NCI-H146 treated with DMSO at 0.1 percent for 48 hours (cell line): Measurements from ENCODE around the gene EN2.

Experiments used
- DNase-seq: peaks from one replicate; lab custom pipeline; 2025; ENCODE audit not compliant: unreplicated experiment; lab: John Stamatoyannopoulos, UW

The EN2 gene

GRCh38 chr7:155450558-155450969, 7.4 kb upstream of the EN2 start:
- no peak for DNase-seq

DNA sequence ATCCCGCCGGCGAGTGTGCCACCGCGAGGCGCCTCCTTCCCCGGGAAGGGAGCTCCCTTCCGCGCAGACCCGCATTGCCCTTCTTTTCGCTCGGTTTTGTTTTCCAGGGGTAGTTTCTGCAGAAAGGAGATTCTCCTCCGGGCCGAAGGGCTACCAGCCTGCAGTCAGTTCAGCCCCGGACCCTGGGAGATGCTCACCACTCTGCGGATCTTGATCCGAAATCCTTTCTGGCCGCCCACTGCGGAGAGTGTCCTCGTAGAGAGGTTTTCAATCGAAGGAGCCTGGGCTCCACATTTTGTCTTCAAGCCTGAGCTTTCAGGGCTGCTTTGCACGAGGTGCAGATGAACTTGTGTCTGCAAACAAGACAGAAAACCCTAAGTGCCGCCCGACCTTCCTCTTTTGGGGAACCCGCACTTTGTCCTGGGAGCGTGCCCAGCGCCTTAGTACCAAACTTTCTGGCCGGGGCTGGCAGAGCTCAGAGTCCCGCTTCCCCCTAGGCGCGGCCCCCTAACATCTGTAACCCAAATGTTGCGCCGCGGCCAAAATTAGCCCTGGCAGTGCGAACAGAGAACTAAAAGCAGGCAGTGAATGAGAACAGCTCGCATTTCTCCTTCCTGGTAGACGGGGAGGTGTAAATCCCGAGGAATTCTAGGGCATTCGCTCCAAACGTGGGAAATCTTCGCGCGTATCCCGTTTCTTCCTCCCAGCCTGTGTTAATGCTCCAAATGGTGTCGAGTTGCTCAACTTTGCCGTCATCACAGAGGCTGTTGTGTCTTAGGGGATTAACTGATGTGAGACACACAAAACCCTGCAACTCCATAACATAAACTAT, 6.7 kb upstream of the EN2 start:
- no peak for DNase-seq

DNA sequence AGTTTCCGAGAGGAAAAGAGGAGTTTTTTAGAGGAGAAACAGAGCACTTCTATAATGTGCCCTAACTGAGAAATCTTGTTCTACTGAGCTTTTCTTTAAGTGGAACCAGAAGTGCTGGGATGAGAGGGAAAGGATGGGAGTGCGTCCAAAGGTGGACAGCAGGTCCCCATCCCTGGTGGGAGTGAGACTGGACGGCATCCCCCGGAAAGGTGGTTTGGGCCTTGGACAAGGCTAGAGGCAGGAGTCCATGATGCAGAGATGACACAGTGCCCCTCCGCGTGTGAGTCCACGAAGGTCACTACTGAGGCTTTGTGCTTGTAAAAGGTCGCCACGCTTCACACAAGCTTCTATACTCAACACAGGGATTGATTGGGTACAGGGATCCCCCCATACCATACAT, 6.1 kb upstream of the EN2 start:
- no peak for DNase-seq

- DNase-seq, result no peak
These were observed 5.2 kb upstream of the EN2 start for GRCh38 chr7:155452505-155453295.

GRCh38 chr7:155453296-155454182, 4.4 kb upstream of the EN2 start:
- DNase-seq, result no peak

- DNase-seq, result no peak
These were observed 3.5 kb upstream of the EN2 start for GRCh38 chr7:155454183-155455112.

- DNase-seq, result no peak
These were observed 2.7 kb upstream of the EN2 start for GRCh38 chr7:155455132-155455693.

DNA sequence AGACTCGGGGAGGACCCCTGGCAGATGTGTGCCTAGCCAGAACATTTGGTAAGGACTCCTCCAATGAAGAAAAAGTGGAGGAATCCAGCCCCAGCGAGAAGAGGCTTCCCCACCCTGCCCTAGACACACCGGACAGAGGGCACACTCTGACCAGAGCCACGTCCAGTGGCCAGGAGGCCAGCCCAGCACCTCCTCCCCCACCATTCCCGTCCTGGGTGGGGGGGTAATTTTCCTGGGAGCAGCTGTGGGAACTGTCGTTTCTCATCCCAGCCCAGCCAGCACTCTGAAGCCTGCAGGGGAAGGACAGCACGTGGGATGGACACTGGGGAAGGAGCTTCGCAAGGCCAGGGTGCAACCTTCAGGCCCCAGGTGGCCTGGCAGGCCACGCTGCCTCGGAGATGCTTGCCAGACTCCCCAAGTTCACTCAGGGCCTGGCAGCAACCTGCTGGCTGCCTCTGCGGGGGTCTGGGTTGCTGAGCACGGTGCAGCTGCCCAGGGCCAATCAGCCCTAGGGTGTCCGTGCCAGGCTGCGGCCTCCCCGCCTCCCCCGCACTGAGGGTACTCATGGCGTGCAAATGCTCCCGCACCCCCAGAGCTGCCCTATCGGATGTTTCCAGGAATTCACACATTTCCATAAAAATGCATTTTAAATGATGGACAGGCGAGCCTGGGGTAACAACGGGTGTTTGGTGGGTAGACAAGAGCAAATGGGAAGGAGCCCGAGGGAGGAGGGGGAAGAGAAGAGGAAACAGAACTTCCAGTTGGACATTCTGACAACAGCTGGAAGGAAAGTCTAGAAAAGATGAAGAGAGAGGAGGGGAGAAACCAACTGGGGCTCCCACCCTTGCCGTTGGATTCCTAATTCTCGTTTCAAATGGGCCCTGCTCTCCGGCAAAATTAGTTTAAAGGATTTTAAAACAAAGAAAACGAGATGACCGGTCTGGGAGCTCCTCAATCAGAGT, 1.9 kb upstream of the EN2 start:
- DNase-seq, result no peak

- no peak for DNase-seq
These were observed 988 bp upstream of the EN2 start for GRCh38 chr7:155456738-155457543.

DNA sequence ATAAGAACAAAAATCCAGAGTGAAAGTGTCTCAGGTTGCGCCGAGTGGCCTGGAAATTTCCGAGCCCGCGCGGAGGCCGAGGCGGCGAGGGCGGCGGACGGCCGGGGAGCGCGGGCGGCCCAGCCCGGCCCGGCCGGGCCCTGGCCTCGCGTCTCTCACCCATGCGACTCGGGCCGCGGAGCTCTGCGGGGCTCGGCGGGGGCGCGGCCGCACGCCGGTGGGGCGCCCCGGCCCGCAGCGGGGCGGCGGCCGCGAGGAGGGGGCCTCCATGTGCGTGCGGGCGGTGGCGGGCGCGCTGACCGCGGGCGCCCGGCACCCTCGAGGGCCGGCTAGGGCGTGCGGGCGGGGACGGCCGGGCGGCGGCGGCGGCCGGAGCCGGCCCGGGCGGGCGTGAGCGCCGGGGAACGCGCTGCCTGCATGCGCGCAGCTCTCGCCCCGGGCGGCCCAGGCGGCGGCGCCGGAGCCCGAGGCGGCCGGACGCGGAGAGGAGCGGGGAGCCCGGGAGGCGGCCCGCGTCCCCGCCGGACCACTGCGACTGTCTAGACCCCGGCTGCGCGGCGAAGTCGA, 302 bp upstream of the EN2 start:
- DNase-seq, result no peak

- no peak for DNase-seq
These were observed 1.2 kb downstream of the EN2 start for GRCh38 chr7:155458878-155459699.

- no peak for DNase-seq
These were observed 2.0 kb downstream of the EN2 start for GRCh38 chr7:155459700-155460461.

GRCh38 chr7:155460926-155461613, 3.1 kb downstream of the EN2 start:
- no peak for DNase-seq

GRCh38 chr7:155461631-155462030, 3.7 kb downstream of the EN2 start:
- no peak for DNase-seq

DNA sequence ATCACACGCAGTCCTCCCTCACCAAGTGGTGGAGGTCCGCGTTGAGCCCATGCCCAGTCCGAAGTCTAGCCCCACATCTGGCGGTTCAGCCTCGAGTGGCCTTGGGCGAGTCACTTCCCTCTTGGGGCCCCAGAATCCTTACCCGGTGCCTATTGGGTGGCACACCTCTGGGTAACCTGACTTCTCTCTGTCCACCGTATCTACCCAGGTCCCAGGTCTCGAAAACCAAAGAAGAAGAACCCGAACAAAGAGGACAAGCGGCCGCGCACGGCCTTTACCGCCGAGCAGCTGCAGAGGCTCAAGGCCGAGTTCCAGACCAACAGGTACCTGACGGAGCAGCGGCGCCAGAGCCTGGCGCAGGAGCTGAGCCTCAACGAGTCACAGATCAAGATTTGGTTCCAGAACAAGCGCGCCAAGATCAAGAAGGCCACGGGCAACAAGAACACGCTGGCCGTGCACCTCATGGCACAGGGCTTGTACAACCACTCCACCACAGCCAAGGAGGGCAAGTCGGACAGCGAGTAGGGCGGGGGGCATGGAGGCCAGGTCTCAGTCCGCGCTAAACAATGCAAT, 4.3 kb downstream of the EN2 start:
- DNase-seq, result no peak
